Mesodermal cell (in vitro differentiated cells): ENCODE data around the gene CACNA1B.

ENCODE experiments used
- H3K27ac ChIP-seq: 2 replicates; pipeline ENCODE4 v1.7.0; 2013; ENCODE audit warnings: mild to moderate bottlenecking, low read depth, low read length, moderate library complexity; ENCODE audit not compliant: severe bottlenecking
- H3K36me3 ChIP-seq: 2 replicates; pipeline ENCODE4 v1.7.1; 2013; ENCODE audit warnings: mild to moderate bottlenecking, low read length, moderate library complexity; ENCODE audit not compliant: control insufficient read depth, insufficient read depth
- H3K4me1 ChIP-seq: one replicate; pipeline ENCODE4 v1.7.1; 2013; ENCODE audit warnings: mild to moderate bottlenecking, low read length; ENCODE audit not compliant: insufficient read depth, control insufficient read depth, poor library complexity, severe bottlenecking
- H3K4me3 ChIP-seq: 2 replicates; pipeline ENCODE4 v1.7.0; 2013; ENCODE audit warnings: low read length, control low read depth, mild to moderate bottlenecking; ENCODE audit not compliant: insufficient read depth, poor library complexity, severe bottlenecking; ENCODE audit errors: extremely low read depth
- H3K9me3 ChIP-seq: 2 replicates; pipeline ENCODE4 v1.7.1; 2013; ENCODE audit warnings: mild to moderate bottlenecking, low read length, moderate library complexity; ENCODE audit not compliant: control insufficient read depth
- WGBS, 2 experiments: methylation state at CpG; one replicate each; pipeline ENCODE4 v1.1.5; 2013; ENCODE audit warnings: missing lambda C conversion rate in 2 of 2; ENCODE audit not compliant: insufficient coverage in 2 of 2; 5-methylcytosine and 5-hydroxymethylcytosine counted together

CACNA1B gene

DNA sequence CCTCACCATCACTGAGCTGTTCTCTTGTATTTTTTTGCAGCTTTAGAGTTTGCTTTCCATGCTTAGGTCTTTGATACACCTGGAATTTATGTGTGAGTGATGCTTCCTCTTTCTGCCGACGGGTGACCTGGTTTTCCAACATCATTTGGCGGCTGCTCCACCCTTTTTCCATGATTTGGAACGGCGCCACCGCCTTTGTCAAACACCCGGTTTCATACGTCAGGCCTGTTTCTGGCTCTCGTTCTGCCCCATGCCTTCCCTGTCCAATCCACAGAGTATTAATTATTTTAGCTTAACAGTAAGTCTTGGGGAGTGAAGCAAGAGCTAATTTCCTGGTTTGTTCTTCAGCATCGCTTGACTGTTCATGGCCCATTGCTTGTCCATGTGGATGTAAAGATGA, 30.2 kb downstream of the CACNA1B start:
- no peaks in the 10 kb centered on the region for H3K36me3 ChIP-seq
- no peaks in the 10 kb centered on the region for H3K9me3 ChIP-seq
- no peaks in the 10 kb centered on the region for H3K4me1 ChIP-seq
- WGBS, 2 experiments: 91 to 100% methylated on average over 3 to 8 of the region's 10 CpGs
- no peak overlapping the region for H3K27ac ChIP-seq
- no peak overlapping the region for H3K4me3 ChIP-seq

DNA sequence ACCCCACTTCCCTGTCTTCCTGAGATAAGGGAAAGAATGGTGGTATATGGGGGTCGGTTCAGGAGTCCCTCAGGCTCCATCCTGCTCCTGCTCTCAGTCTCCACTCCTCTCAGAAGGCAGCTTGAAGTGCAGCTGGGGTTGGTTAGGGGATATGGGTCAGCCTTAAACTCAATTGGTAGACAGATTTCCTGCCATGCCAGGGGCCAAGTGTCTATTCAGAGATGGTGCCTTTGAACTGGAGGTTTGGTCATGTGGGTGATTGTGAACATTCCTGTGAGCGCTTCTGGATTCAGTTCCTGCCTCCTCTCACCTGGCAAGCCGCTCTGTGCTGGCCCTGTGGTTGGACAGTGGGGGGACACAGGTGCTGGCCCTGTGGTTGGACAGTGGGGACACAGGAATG, 35.1 kb downstream of the CACNA1B start:
- WGBS, 2 experiments: 60 to 83% methylated on average over 1 to 2 of the region's 3 CpGs
- Histone ChIP-seq H3K27ac (no peak overlapping the region), H3K4me1 (no peaks in the 10 kb centered on the region), H3K36me3 (no peaks in the 10 kb centered on the region), H3K9me3 (no peaks in the 10 kb centered on the region), H3K4me3 (no peak overlapping the region)

DNA sequence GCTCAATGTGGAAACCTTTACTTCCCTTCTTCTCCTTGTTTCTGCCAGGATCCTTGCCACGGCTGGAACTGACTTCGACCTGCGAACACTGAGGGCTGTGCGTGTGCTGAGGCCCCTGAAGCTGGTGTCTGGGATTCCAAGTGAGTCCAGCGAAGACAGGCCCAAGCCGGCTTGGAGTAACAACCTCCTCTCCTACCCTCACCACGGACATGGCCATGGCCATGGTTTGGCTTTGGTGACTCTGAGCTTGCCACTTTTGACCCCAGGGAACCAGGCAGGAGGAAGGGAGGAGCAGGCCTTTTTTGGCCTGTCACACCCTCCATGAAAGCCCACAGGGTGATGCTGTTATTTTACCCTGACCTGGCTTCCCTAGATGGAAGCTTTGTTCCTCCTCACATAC, 35.5 kb downstream of the CACNA1B start:
- Histone ChIP-seq H3K27ac (no peak overlapping the region), H3K36me3 (no peaks in the 10 kb centered on the region), H3K9me3 (no peaks in the 10 kb centered on the region), H3K4me3 (no peak overlapping the region), H3K4me1 (no peaks in the 10 kb centered on the region)
- 67 to 80% methylated on average over 3 to 7 of the region's 7 CpGs for WGBS, 2 experiments

DNA sequence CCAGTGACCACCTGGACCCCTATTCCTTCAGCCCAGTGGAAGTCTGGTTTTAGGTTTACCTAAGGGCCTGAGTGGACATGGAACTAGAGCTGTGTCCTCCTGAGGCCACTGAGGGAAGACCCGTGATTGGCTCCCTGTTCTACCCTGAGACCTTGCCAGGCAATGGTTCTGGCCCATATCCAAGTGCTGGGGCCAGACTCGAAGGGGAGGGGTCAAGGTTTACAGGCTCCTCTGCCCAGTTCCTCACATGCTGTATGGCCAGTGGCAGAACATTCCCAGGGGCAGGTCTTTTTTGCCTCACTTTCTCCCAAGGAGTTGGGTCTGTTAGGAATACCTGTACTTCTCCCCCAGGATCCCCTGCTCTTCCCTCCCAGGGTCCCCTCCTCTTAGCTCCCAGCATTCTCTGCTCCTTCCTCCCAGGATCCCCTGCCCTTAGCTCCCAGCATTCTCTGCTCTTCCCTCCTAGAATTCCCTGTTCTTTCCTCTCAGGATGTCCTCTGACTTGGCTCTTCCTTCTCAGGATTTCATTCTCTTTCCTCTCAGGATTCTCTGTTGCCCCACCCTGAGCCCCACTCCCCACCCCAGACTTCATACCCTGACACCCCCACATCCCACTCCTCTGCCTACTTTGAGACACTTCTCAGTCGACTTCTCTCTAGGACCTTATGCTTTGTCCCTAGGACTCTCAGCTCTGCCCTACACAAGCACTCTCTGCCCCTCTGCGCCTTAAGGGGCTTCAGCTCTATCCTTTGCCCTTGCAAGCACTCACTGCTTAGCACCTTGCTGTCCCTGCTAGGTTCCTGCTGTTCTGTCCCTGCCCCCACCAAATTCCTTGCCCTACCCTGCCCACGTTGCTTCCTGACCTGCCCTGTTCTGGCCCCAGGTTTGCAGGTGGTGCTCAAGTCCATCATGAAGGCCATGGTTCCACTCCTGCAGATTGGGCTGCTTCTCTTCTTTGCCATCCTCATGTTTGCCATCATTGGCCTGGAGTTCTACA, 36.5 kb downstream of the CACNA1B start:
- H3K4me3 ChIP-seq: no peak overlapping the region
- H3K36me3 ChIP-seq: no peaks in the 10 kb centered on the region
- H3K9me3 ChIP-seq: no peaks in the 10 kb centered on the region
- WGBS, 2 experiments: 71 to 82% methylated on average over 4 to 5 of the region's 5 CpGs
- peaks cover 8% of the 10 kb centered on the region for H3K4me1 ChIP-seq
- no peak overlapping the region for H3K27ac ChIP-seq

DNA sequence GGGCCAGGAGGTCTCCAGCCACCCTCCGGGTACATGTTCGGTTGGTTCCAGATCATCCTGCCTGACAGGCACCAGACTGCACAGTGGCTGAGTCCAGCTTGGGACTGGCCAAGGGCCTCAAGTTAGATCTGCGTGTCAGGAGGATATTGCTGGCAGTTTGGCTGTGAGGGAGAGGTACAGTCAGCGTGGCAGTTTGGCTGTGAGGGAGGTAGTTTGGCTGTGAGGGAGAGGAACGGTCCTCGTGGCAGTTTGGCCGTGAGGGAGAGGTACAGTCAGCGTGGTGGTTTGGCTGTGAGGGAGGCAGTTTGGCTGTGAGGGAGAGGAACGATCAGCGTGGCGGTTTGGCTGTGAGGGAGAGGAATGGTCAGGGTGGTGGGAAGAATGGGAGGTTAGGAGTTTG, 39.0 kb downstream of the CACNA1B start:
- no peak overlapping the region for H3K4me3 ChIP-seq
- no peaks in the 10 kb centered on the region for H3K36me3 ChIP-seq
- no peaks in the 10 kb centered on the region for H3K9me3 ChIP-seq
- H3K4me1 ChIP-seq: peaks cover 12% of the 10 kb centered on the region
- WGBS, 2 experiments: 91 to 93% methylated on average over 10 to 11 of the region's 11 CpGs
- H3K27ac ChIP-seq: no peak overlapping the region

DNA sequence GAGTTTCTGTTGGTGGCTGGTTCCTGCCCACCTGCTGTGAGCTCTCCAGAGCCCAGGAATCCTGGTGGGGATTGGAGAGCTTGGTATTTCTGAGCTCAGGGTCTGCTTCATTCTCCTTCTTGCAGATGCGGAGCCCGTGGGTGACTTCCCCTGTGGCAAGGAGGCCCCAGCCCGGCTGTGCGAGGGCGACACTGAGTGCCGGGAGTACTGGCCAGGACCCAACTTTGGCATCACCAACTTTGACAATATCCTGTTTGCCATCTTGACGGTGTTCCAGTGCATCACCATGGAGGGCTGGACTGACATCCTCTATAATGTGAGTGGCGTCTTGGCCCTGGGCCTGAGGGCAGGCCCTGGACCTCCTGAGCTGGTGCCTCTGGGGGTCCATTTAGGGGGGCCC, 39.5 kb downstream of the CACNA1B start:
- Histone ChIP-seq H3K4me1 (peaks cover 12% of the 10 kb centered on the region), H3K36me3 (no peaks in the 10 kb centered on the region), H3K27ac (no peak overlapping the region), H3K9me3 (no peaks in the 10 kb centered on the region), H3K4me3 (no peak overlapping the region)
- WGBS, 2 experiments: 94 to 95% methylated on average over 6 to 8 of the region's 8 CpGs

DNA sequence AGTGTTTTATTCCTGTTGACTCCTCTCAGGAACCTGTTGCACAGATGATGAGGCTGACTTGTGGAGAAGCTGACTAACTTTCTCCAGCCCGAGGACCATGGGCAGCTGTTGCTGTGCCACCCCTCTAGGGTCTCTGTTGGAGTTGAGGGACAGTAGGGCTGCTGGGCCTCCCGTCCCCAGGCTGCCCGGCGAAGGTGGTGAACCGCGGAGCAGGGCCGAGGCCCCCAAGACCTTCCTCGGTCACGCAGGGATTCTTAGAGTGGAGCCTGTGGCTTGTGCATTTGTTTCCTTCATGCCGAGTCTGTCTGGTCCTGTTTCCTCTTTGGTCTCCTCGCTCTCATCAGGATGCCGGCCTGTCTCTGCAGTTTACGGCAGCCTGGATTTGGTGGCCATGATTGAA, 40.2 kb downstream of the CACNA1B start:
- Histone ChIP-seq H3K4me1 (peaks cover 12% of the 10 kb centered on the region), H3K4me3 (no peak overlapping the region), H3K36me3 (no peaks in the 10 kb centered on the region), H3K27ac (no peak overlapping the region), H3K9me3 (no peaks in the 10 kb centered on the region)
- 93 to 95% methylated on average over 12 of the region's 13 CpGs for WGBS, 2 experiments

DNA sequence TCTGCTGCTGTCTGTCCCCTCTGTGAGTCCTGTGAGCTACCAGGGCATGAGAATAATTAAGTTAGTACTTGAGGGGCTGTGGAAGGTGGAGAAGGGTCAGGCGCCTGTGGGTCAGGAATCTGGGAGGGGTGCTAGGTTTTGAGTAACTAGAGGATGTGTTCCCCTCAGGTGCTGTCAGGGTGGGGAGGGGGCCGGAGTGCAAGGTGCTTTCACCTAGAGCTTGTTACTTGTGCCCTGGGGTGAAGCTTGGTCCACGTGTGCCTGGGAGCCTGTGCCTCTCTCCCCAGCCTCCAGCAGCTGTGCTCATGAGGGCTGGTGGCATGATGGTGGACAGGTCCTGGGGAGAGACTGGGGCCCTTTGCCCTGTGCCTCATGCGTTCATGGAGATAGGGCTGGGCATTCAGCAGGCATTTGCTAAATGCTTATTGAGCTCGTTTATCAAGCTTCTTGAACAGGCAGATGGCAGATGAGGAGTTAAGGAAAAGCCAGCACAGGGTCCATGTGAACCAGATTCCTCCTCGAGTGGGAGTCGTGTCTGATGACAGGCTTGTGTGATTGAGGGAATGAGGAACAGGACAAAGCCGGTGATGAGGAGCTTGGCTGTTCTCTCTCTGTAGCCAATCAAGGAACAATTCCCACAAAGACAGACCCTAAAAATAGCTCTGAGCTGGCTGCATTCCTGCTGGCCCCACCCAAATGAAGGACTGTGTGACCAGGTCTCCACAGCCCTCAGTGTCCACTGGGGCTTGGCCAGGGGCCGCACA, 40.9 kb downstream of the CACNA1B start:
- Histone ChIP-seq H3K4me3 (no peak overlapping the region), H3K36me3 (no peaks in the 10 kb centered on the region), H3K4me1 (peaks cover 12% of the 10 kb centered on the region), H3K27ac (peak overlapping the region; percentile 53), H3K9me3 (no peaks in the 10 kb centered on the region)
- WGBS, 2 experiments: 74 to 83% methylated on average over 8 of the region's 9 CpGs

DNA sequence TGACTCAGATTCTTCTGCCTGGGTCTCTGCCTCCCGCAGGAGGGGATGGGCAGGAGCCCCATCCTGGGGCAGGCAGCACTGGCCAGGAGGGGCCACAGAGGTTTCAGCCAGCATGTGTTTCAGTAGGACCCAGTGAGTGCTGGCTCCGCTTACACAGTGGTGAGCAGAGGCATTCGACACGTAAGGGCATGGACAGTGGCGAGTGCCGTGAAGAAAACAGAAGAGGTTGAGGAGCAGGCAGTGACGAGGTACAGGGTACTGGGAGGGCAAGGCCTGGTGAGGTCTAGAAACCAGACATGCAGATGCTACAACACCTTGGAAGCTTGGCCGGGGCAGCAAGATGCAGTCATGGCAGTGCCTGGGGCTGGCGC, 41.5 kb downstream of the CACNA1B start:
- no peaks in the 10 kb centered on the region for H3K9me3 ChIP-seq
- peaks cover 12% of the 10 kb centered on the region for H3K4me1 ChIP-seq
- WGBS, 2 experiments: 95% methylated on average over 8 to 9 of the region's 9 CpGs
- peak overlapping the region; percentile 53 for H3K27ac ChIP-seq
- no peak overlapping the region for H3K4me3 ChIP-seq
- H3K36me3 ChIP-seq: no peaks in the 10 kb centered on the region

DNA sequence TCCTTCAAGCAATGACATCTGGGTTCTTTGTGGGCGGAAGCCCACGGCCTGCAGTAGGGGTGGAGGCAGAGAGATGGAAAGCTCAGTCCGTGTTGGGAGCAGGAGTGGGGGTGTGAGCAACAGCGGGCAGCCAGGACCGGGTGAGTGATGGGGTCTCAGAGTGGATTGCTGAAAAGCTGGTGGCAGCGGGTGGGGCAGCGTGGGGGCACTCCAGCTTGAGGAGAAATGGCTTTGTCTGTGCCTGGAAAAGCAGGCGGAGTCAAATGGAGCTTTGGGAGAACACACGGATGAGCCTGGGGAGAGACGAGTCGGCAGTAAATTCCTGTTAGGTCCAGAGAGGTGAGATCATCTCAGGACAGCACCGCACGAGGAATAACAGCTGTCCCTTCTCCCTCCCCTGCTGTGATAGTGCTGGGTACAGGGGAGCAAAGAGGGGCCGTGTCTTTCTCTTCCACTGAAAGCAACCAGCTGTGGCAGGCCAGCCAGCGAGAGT, 42.1 kb downstream of the CACNA1B start:
- Histone ChIP-seq H3K4me1 (peaks cover 12% of the 10 kb centered on the region), H3K4me3 (no peak overlapping the region), H3K9me3 (no peaks in the 10 kb centered on the region), H3K27ac (no peak overlapping the region), H3K36me3 (no peaks in the 10 kb centered on the region)
- 84 to 89% methylated on average over 9 to 12 of the region's 15 CpGs for WGBS, 2 experiments
